H1 (cell line): ENCODE measurements around the gene TUBGCP6. TPM values are rescaled to one million over a fixed set of nuclear protein-coding genes. Genes with fewer than 3 reads are reported as not detected.

Experiments used
- CHD2 ChIP-seq: IDR thresholded peaks from 2 replicates; pipeline ENCODE4 v1.6.1; 2012; ENCODE audit warnings: low read length, improper control_type of control experiment
- EGR1 ChIP-seq: IDR thresholded peaks from 2 replicates; pipeline ENCODE4 v1.6.1; 2011; ENCODE audit warnings: low read depth, low read length, borderline replicate concordance
- HDAC2 ChIP-seq, 2 experiments: fragments of 300-600 bp in 1 of 2; sonication (generic) in 1 of 2; IDR thresholded peaks; 2 replicates each; pipeline ENCODE4 v1.6.1; 2011 to 2012; ENCODE audit warnings: low read depth in 2 of 2, low read length in 2 of 2, mild to moderate bottlenecking in 2 of 2, moderate library complexity in 2 of 2, borderline replicate concordance in 1 of 2, inconsistent platforms in 1 of 2
- RBBP5 ChIP-seq: IDR thresholded peaks from 2 replicates; pipeline ENCODE4 v1.7.1; 2012; ENCODE audit warnings: low read depth, mild to moderate bottlenecking, inconsistent platforms, low read length, moderate library complexity, borderline replicate concordance
- RNF2 ChIP-seq: fragments of 200-900, 300-1000 bp; sonication (generic); IDR thresholded peaks from 2 replicates; pipeline ENCODE4 v1.7.1; 2016; ENCODE audit warnings: borderline replicate concordance, low read depth, mild to moderate bottlenecking, antibody characterized with exemption, low read length; ENCODE audit not compliant: poor library complexity, severe bottlenecking; ENCODE audit errors: missing control alignments
- SIRT6 ChIP-seq: IDR thresholded peaks from one replicate; pipeline ENCODE4 v1.7.1; 2012; ENCODE audit warnings: low read length, inconsistent platforms
- SP4 ChIP-seq: IDR thresholded peaks from 2 replicates; pipeline ENCODE4 v1.6.1; 2012; ENCODE audit warnings: low read length, inconsistent platforms
- SRF ChIP-seq: IDR thresholded peaks from 2 replicates; pipeline ENCODE4 v1.6.1; 2011; ENCODE audit warnings: mild to moderate bottlenecking, low read depth, low read length, moderate library complexity
- TEAD4 ChIP-seq: IDR thresholded peaks from 2 replicates; pipeline ENCODE4 v1.6.1; 2012; ENCODE audit warnings: low read depth, low read length, inconsistent platforms, mixed read lengths
- polyA plus RNA-seq, 7 experiments: library from polyadenylated mRNA; depleted of rRNA in 3 of 7; stranded (reverse) in 5 of 7; unstranded in 2 of 7; fragments of >200 nt in 5 of 7; fragments of 200-250 nt in 2 of 7; gene quantifications; 1 replicate in 5 of 7; 2 replicates in 1 of 7; 4 replicates in 1 of 7; pipeline versions ENCODE4 v1.2.1 to v1.2.3, GENCODE V29; 2011 to 2013; ENCODE audit warnings: missing spikeins in 2 of 7, mixed read lengths in 2 of 7
- total RNA-seq: library from RNA; stranded (reverse); fragmentation: NEBNext Ultra II Directional; extraction: Animal tissue kit (Norgen Biotek cat#: 25700); gene quantifications from 2 replicates; pipeline ENCODE4 v1.2.1, GENCODE V29; 2021

TUBGCP6 gene
- total and polyA plus RNA-seq, 2 of the 8 experiments (the other 6 are each of a cell fraction or from before 2014, with no cell fraction given), result 24.2 to 24.7 TPM

DNA sequence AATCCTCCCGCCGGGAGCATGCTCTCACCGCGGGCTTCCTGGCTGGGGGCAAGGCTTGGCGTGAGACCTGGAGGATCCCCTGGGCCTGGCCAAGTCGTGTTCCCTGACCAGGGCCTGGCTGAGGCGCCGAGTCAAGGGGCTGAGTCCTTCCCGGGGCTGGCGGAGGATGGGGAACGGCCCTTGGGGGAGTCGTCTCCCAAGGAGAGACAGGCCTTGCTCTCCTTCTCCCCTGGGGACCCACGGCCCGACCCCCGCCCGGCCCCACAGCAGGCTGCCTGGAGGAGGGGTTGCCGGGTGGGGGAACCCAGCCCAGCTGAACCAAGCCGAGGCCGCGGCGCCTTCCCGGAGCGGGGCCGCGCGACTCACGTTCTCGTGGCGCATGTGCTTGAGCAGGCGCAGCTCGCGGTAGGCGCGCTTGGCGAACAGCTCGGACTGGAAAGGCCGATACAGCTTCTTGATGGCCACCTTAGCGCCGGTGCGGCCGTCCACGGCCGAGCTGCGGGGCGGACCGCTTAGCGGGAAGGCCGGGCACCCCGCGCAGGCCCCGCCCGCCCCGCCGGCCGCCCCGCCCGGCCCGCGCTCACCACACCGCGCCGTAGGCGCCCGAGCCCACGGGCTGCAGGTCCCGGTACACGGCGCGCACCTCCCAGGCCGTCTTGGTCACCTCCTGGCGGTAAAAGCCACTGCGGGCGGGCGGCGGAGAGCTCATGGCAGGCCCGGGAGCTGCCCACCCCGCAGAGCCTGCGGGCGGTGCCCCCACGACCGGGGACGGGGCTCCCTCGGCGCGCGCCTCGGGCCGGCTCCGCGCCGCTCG is 16.2 kb upstream of the TUBGCP6 start (continued):
- TF ChIP-seq HDAC2 (IDR thresholded peaks at IDR 0.05; ENCODE audit: borderline replicate concordance in 1 of 2, low read depth in 2 of 2, low read length in 2 of 2), result no peak
- no peak for TF ChIP-seq CHD2
- TF ChIP-seq EGR1, result no peak
- no peak for TF ChIP-seq SIRT6
- no peak for TF ChIP-seq RNF2
- TF ChIP-seq SP4, result no peak
- TF ChIP-seq SRF, result no peak
- TF ChIP-seq RBBP5, result no peak
- TF ChIP-seq TEAD4, result no peak
